Hematopoietic multipotent progenitor cell treated with erythropoietin and hydrocortisone succinate and interleukin-3 and kit ligand, for 8 days (in vitro differentiated cells): ENCODE measurements around the gene ST3GAL6.

Experiments used
- DNase-seq: peaks from one replicate; pipeline ENCODE4 v3.0.0-alpha.2; 2015

Gene ST3GAL6

DNA sequence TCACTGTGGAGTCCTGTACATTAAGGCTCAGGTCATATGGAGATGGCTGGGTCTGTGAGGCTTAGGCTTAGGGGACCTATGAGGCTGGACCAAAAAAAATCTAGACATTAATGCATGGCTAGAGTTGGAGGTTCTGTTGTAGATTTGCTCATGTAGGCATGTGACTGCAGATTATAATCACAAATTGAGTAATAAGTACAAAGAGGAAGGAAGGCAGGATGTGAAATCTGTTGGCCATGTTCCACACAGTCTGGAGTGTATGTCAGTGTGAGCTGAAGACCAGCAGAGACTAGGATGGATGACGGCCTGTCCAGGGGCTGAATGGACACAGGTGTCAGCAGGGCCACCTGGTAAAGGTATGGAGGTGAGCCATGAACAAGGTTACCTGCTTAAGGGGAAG, at the start of gene ST3GAL6:
ST3GAL6 (plus strand) TSS at position 265 of the 400 bp plus-strand sequence. CDS start 5,101 bp downstream, outside the sequence.
- peak; percentile 42 for DNase-seq

DNA sequence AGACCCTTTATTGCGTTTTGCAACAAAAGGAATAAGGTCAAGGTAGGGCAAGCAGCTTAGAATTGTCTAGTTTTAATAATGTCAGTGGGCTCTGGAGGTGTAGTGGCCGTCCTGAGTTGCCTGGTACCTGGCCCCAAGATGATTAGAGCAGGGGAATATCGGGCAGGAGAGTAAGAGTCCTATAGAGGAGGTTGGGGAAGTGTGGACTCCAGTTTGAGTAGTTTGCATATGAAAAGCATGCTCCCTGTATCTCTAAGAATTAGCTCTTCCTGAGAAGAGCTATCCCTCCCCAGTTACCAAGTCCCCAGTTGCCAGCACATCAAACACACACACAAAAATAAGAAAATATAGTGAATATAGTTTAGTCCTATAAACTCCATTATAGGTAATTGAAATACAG, 49.2 kb upstream of the ST3GAL6 start:
- no peak for DNase-seq

GRCh38 chr3:98717584-98717983, 45.6 kb upstream of the ST3GAL6 start:
- no peak for DNase-seq

DNA sequence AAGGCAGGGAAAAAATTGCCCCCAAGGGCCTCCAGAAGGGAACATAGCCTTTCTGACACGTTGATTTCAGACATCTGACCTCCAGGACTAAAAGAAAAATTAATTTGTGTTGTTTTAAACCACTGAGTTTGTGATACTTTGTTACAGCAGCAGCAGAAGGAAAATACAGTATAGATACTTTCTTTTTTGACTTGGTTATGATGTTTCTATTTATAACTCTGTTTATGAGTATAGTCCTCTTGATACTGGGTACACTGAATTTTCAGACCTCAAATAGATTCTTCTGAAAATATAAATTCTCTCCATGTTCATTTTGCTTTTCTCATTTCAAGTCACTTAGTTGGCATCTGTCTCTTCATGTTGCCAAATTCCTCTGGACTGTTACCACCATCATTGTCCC, 44.4 kb upstream of the ST3GAL6 start:
- no peak for DNase-seq

DNA sequence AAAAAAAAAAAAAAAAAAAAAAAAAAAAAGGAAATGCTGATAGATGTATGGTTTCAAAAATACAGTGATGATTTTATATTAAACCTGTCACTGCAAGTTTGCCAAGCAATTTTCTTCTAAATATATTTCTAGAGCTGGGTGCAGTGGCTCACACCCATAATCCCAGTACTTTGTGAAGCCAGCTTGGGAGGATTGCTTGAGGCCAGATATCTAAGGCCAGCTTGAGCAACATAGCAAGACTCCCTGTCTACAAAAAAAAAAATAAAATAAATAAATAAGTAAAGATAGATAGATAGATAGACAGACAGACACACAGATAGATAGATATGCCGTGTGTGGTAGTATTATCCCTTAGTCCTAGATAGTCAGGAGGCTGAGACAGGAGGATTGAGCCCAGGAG, 41.4 kb upstream of the ST3GAL6 start:
- DNase-seq: no peak

DNA sequence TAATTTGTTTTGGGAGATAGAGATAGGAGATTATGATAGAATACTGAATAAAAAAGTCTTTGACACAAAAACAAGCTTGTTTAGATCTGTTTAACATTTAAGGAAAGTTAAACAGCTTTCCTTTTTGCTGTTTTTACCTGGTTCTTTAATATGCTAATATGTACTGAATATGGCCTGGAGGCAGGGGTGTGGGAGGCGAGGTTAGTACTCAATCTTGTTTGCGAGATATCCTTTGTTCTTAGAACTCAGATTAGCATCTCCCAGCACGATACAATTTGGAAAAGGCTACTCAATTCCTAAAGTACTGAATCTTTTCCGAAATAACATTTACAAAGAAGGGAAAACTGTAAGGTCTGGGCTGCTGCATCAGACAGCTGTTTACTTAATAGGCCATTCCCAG, 40.8 kb upstream of the ST3GAL6 start:
- no peak for DNase-seq

DNA sequence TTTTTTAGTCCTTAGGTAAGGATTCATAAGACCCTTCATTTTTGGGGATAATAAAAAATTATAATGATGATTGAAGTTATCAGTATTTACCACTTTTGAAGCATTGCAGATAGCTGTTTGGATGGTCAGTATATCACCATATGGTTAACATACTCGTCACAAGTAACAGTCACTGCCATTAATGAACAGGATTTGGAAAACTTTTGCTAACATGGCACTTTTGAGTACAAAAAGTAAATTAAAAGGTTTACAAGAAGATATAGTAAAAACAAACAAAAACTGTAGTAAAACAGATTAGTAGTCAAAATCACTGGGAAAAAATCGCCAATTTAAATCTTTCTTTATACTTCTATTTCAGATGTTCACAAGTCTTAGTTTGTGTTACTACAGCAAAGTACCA, 37.8 kb upstream of the ST3GAL6 start:
- no peak for DNase-seq

GRCh38 chr3:98726084-98726483, 37.1 kb upstream of the ST3GAL6 start:
- no peak for DNase-seq

- no peak for DNase-seq
Observed at GRCh38 chr3:98727638-98728037, 35.5 kb upstream of the ST3GAL6 start.

DNA sequence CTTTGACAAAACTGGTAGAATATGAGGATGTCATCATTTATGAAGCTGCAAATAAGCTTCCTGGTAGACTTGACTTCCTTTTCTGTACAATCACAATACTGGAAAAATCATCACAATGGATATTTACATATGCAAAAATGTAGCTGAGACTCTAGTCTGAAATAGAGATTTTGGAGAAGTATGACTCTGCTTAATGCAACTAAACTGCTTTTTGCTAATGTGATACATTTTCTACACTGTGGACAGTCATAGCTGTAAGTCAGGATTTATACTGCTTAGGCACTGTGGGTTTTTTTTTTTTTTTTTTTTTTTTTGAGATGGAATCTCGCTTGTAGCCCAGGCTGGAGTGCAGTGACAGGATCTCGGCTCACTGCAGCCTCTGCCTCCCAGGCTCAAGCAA, 34.5 kb upstream of the ST3GAL6 start:
- no peak for DNase-seq

- peak; percentile 7 for DNase-seq
Observed at GRCh38 chr3:98730338-98730737, 32.8 kb upstream of the ST3GAL6 start.

GRCh38 chr3:98730886-98731537, 32.1 kb upstream of the ST3GAL6 start:
- DNase-seq: no peak

- DNase-seq: peak; percentile 55
Observed at GRCh38 chr3:98731720-98732285, 31.3 kb upstream of the ST3GAL6 start.

- DNase-seq: no peak
Observed at GRCh38 chr3:98732286-98733052, 30.7 kb upstream of the ST3GAL6 start.

DNA sequence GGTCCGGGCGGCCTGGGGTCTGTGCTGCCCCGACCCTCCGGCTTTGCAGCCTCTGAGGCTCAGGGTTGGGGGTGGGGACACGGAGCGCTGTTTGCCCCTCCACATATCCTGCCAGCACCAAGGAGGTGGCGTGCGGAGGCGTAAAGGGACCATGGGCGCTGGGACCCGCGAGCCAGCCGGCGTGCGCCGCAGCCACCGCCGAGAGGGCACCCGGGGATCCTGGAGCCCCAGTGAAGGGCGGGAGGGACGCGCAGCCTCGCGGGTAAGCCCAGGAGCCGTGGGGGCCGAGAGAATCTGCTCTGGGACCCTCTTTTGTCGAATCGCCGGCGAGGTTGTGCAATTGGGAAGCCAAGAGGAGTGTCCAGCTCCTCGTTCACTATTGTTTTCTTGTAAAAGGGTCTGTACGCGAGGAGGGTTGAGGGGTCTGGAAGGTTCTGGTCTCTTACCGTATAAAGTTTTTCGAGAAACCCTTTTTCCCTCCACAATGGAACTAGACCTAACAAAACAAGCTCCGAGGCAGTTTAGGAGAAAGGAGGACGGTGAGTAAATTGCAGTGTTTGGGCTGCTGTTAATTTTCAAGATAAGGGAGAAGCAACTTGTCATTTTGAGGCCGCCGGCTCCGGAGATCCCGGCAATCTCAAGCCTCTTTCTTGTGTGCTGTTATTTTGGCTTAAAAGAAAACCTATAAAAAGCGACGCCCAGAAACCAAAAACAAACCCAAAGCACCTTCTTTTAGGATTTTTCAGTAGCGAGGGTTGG, 29.9 kb upstream of the ST3GAL6 start:
- peak; percentile 26 for DNase-seq

DNA sequence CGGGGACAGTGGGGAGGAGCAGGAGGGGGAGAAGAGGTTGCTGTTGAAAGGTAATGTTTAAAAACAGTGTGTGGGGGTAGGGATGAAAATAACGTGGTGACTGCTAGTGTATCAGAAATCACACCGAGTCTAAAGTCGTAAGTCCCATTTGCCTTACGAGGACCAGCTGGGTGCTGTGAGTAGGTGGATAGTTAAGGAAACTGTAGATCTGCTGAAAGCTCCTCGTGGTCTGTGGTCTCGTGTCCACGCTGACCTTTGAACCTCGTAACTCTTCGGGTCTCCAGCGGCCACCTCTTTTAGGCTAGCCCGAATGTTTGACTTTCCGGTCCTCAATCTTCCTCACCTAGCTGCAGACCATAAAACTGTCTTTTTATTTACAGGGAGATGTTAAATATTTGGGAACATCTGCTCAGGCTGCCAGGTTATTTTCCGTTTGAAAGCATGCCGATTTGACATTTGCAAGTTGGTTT, 29.3 kb upstream of the ST3GAL6 start:
- DNase-seq: no peak

- DNase-seq: no peak
Observed at GRCh38 chr3:98734306-98734705, 28.8 kb upstream of the ST3GAL6 start.

- no peak for DNase-seq
Observed at GRCh38 chr3:98734735-98735134, 28.4 kb upstream of the ST3GAL6 start.

GRCh38 chr3:98735296-98735695, 27.8 kb upstream of the ST3GAL6 start:
- no peak for DNase-seq

GRCh38 chr3:98735761-98736269, 27.3 kb upstream of the ST3GAL6 start:
- no peak for DNase-seq

GRCh38 chr3:98737301-98737700, 25.8 kb upstream of the ST3GAL6 start:
- DNase-seq: no peak

DNA sequence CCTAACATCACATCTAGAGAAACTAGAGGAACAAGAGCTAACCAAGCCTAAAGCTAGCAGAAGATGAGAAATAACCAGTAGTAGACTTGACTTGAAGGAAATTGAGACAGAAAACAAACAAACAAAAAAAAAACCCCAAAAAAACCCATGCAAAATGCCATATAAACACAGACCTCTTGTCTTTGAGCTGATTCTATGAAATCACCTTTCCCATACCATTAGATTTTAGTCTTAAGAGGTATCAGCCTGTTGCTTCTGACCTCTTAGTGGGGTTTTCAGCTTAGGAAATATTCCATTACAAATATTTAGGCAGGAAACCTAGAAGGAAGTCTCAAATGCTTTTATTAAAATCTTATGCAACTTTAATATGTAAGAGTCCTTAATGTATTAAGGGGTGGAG, 23.9 kb upstream of the ST3GAL6 start:
- no peak for DNase-seq

GRCh38 chr3:98740324-98740723, 22.8 kb upstream of the ST3GAL6 start:
- DNase-seq: no peak
